OCI-LY7 (cell line): ENCODE results near the gene KIF15. TPM values are rescaled to one million over a fixed set of nuclear protein-coding genes. Genes with fewer than 3 reads are reported as not detected.

ENCODE experiments used
- Bru-seq: library from RNA; stranded (reverse); fragments of 400-500 nt; gene quantifications from one replicate; lab custom pipeline; 2021; lab: Mats Ljungman, UMichigan
- BruChase-seq, 2 experiments: library from RNA; stranded (reverse); fragments of 400-500 nt; gene quantifications; one replicate each; lab custom pipeline; 2021; lab: Mats Ljungman, UMichigan
- BruUV-seq: library from RNA; stranded (reverse); fragments of 400-500 nt; replicated peaks from 2 replicates; lab custom pipeline; 2021; lab: Mats Ljungman, UMichigan
- CTCF ChIA-PET: fragments of 300-600 bp; sonication (Branson Sonifier 250); formaldehyde crosslinking; loops from one replicate; lab custom pipeline; 2022; ENCODE audit warnings: antibody characterized with exemption; ENCODE audit not compliant: unreplicated experiment; lab: Charles Lee
- POLR2A ChIA-PET: fragments of 300-600 bp; sonication (Branson Sonifier 250); formaldehyde crosslinking; loops from one replicate; lab custom pipeline; 2022; ENCODE audit warnings: antibody characterized with exemption; lab: Charles Lee
- DNase-seq: peaks from one replicate; pipeline ENCODE4 v3.0.0-alpha.2; 2015; ENCODE audit warnings: low spot score
- H2AFZ ChIP-seq: fragments of 200-600 bp; sonication (generic), shearing (Covaris generic); 2 replicates; pipeline ENCODE4 v1.6.1; 2014; ENCODE audit warnings: mild to moderate bottlenecking, antibody characterized with exemption, low read length, moderate library complexity
- H3K27ac ChIP-seq: fragments of 200-600 bp; sonication (generic); 2 replicates; pipeline ENCODE4 v1.5.1; 2014; ENCODE audit warnings: mixed run types, low read depth, mild to moderate bottlenecking, moderate library complexity, low read length, inconsistent platforms; ENCODE audit not compliant: poor library complexity, severe bottlenecking
- H3K36me3 ChIP-seq: fragments of 200-600 bp; sonication (generic); 2 replicates; pipeline ENCODE4 v1.6.1; 2014; ENCODE audit warnings: mild to moderate bottlenecking, antibody characterized with exemption, low read length, moderate library complexity, mixed read lengths; ENCODE audit not compliant: insufficient read depth
- H3K4me1 ChIP-seq: fragments of 200-600 bp; sonication (generic); 2 replicates; pipeline ENCODE4 v1.5.1; 2014; ENCODE audit warnings: mild to moderate bottlenecking, low read length; ENCODE audit not compliant: insufficient read depth, poor library complexity, severe bottlenecking
- H3K4me2 ChIP-seq: fragments of 200-600 bp; sonication (generic); 2 replicates; pipeline ENCODE4 v1.6.1; 2014; ENCODE audit warnings: mild to moderate bottlenecking, low read length
- H3K4me3 ChIP-seq: fragments of 200-600 bp; sonication (generic); 2 replicates; pipeline ENCODE4 v1.5.1; 2014; ENCODE audit warnings: mild to moderate bottlenecking, low read depth, low read length; ENCODE audit not compliant: poor library complexity, severe bottlenecking
- H3K79me2 ChIP-seq: fragments of 200-600 bp; sonication (generic); 2 replicates; pipeline ENCODE4 v1.6.1; 2016; ENCODE audit warnings: low read depth, mild to moderate bottlenecking, low read length, moderate library complexity, mixed read lengths; ENCODE audit not compliant: insufficient read depth
- H3K9me2 ChIP-seq: fragments of 200-600 bp; sonication (generic); 2 replicates; pipeline ENCODE4 v1.6.1; 2016; ENCODE audit warnings: mild to moderate bottlenecking, low read length, mixed read lengths; ENCODE audit not compliant: insufficient read depth
- H3K9me3 ChIP-seq: fragments of 200-600 bp; sonication (generic); 2 replicates; pipeline ENCODE4 v1.6.1; 2014; ENCODE audit warnings: mild to moderate bottlenecking, mixed run types, low read length, mixed read lengths
- H4K20me1 ChIP-seq: fragments of 200-600 bp; sonication (generic); 2 replicates; pipeline ENCODE4 v1.6.1; 2014; ENCODE audit warnings: mild to moderate bottlenecking, antibody characterized with exemption, low read length, moderate library complexity, mixed read lengths; ENCODE audit not compliant: insufficient read depth
- EZH2phosphoT487 ChIP-seq: fragments of 200-600 bp; sonication (generic); IDR thresholded peaks from 2 replicates; pipeline ENCODE4 v1.6.1; 2018; ENCODE audit warnings: low read depth, borderline replicate concordance, mild to moderate bottlenecking, mixed run types, antibody characterized with exemption, low read length, moderate library complexity, mixed read lengths
- intact Hi-C: fragments of 100-400 bp; cut with micrococcal nuclease; formaldehyde crosslinking; loops from one replicate; pipeline ENCODE4 v1.10.0; 2022; ENCODE audit not compliant: unreplicated experiment
- long read RNA-seq: library from polyadenylated mRNA; stranded (forward); transcript quantifications from one replicate; pipeline ENCODE4 v2.0.0, GENCODE V29; 2022
- total RNA-seq, 2 experiments: library from RNA; depleted of rRNA in 1 of 2; stranded (reverse); fragments of >200 nt in 1 of 2; shearing (Covaris generic) in 1 of 2; gene quantifications; 2 replicates each; pipeline ENCODE4 v1.2.3, GENCODE V29; 2014 to 2022
- TF ChIP-seq, protein P1 (sequence below): fragments of 200-600 bp; sonication (generic); conservative IDR thresholded peaks from 2 replicates; pipeline ENCODE4 v1.5.1; 2014; ENCODE audit warnings: mild to moderate bottlenecking, antibody characterized with exemption, low read length, moderate library complexity, mixed read lengths

Gene KIF15
- total RNA-seq (2014; rRNA removed; shearing (Covaris generic)) (44.9 and 51.8 TPM in 2 replicates), total RNA-seq (2022) (37.0 and 41.1 TPM in 2 replicates), Bru-seq, nascent RNA (percentile 83 among the genes with signal in this experiment), BruChase-seq, experiment 1, labeled RNA remaining after a 6-hour chase (percentile 76 among the genes with signal in this experiment), BruChase-seq, experiment 2, labeled RNA remaining after a 2-hour chase (percentile 76 among the genes with signal in this experiment)
- long read RNA-seq, full-length matches to known transcripts: 103 of 156 reads
- long read RNA-seq, partial matches to known transcripts: 6 of 156 reads
- long read RNA-seq, other reads (novel, unspliced or antisense): 47 of 156 reads

- DNase-seq: peak; percentile 97
- Histone ChIP-seq H2AFZ (peak within 1 kb of the TSS; percentile 60), H3K9me3 (peaks cover 46% of the 10 kb centered on the region), H3K36me3 (peaks cover 69% of the 10 kb centered on the region), H3K4me3 (peak within 1 kb of the TSS; percentile 84), H4K20me1 (no peaks in the 10 kb centered on the region), H3K79me2 (peaks cover 91% of the 10 kb centered on the region), H3K4me1 (peaks cover 12% of the 10 kb centered on the region), H3K9me2 (no peaks in the 10 kb centered on the region), H3K27ac (peak within 1 kb of the TSS; percentile 62), H3K4me2 (peak within 1 kb of the TSS; percentile 81)
- BruUV-seq: no TSS peak
- ChIA-PET CTCF (interaction anchor here (0.5 kb wide), 1 partner anchor 284 kb away, joined by 3 read pairs; the partner anchor contains the start of gene ZNF445), POLR2A (interaction anchor here (0.6 to 1.5 kb wide), 6 partner anchors 11 to 423 kb away, joined by 3 to 10 read pairs (median 4); partner anchors contain the start of gene TCAIM)
- TF ChIP-seq, protein P1, sequence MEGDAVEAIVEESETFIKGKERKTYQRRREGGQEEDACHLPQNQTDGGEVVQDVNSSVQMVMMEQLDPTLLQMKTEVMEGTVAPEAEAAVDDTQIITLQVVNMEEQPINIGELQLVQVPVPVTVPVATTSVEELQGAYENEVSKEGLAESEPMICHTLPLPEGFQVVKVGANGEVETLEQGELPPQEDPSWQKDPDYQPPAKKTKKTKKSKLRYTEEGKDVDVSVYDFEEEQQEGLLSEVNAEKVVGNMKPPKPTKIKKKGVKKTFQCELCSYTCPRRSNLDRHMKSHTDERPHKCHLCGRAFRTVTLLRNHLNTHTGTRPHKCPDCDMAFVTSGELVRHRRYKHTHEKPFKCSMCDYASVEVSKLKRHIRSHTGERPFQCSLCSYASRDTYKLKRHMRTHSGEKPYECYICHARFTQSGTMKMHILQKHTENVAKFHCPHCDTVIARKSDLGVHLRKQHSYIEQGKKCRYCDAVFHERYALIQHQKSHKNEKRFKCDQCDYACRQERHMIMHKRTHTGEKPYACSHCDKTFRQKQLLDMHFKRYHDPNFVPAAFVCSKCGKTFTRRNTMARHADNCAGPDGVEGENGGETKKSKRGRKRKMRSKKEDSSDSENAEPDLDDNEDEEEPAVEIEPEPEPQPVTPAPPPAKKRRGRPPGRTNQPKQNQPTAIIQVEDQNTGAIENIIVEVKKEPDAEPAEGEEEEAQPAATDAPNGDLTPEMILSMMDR: peak; percentile 66
- TF ChIP-seq EZH2phosphoT487: no peak
- intact Hi-C loops: loop anchor here (1.0 to 10.0 kb wide), 6 partner anchors 32 to 1333 kb away; partner anchors contain the start of genes TCAIM, TMEM42, ZNF197 and ZNF501
Observed at GRCh38 chr3:44761424-44762169, at the start of gene KIF15, which contains the start of gene KIAA1143. Gene KIF15 (plus strand): TSS chr3:44761794. CDS start chr3:44761866, 72 bp downstream. Gene KIAA1143 (minus strand): TSS chr3:44761619. CDS start chr3:44761602, 17 bp downstream.

- no peaks in the 10 kb centered on the region for H3K4me1 ChIP-seq
- H3K4me2 ChIP-seq: no peak within 1 kb of the TSS
- no peaks in the 10 kb centered on the region for H3K9me3 ChIP-seq
- BruUV-seq: no TSS peak
- POLR2A ChIA-PET: interaction anchor here (0.6 kb wide), 1 partner anchor 1210 kb away, joined by 3 read pairs; no protein-coding TSS in a partner anchor
- no peaks in the 10 kb centered on the region for H3K9me2 ChIP-seq
- H3K36me3 ChIP-seq: no peaks in the 10 kb centered on the region
- DNase-seq: no peak
- no peaks in the 10 kb centered on the region for H4K20me1 ChIP-seq
- H3K27ac ChIP-seq: no peak within 1 kb of the TSS
- no peak for TF ChIP-seq EZH2phosphoT487
- TF ChIP-seq, protein P1: no peak
- H2AFZ ChIP-seq: no peak within 1 kb of the TSS
- no peaks in the 10 kb centered on the region for H3K79me2 ChIP-seq
- intact Hi-C loops: no loop called here
- CTCF ChIA-PET: no interaction called here
- H3K4me3 ChIP-seq: no peak within 1 kb of the TSS
Observed at GRCh38 chr3:44712455-44713075, 49.0 kb upstream of the KIF15 start, which contains the start of gene ZNF502. Gene ZNF502 (plus strand): TSS chr3:44712660. CDS start chr3:44720262, 7,602 bp downstream.
